ENCODE results near the gene HES6.

The HES6 gene

DNA sequence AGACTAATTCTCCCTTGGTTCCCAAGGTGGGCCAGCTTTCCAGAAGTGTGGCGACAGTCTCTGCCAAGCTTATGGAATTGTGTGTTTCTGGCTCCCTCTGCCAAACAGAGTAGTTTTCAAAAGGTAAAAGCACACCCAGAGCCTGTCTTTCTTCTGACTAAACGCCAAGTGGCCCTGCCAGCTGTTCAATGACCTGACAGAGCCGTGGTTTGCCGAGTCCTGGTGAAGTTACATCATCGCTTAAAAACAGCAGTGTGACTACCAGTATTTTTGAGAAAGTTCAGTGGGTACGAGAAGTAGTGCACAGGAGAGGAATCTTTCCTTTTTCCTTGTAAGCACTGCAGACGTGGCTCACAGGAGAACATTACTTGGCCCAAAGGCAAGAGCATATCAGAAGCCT, 46.7 kb upstream of the HES6 start:
- peak overlapping the region; percentile 78 for H3K4me3 ChIP-seq (ENCODE audit: low read depth, low read length)
- in situ Hi-C loops (cut with HindIII; ENCODE audit: low sequenced_read_pairs) = no loop called here
- peak; percentile 79 for DNase-seq (ENCODE audit: low read depth)
- TF ChIP-seq, protein P1, sequence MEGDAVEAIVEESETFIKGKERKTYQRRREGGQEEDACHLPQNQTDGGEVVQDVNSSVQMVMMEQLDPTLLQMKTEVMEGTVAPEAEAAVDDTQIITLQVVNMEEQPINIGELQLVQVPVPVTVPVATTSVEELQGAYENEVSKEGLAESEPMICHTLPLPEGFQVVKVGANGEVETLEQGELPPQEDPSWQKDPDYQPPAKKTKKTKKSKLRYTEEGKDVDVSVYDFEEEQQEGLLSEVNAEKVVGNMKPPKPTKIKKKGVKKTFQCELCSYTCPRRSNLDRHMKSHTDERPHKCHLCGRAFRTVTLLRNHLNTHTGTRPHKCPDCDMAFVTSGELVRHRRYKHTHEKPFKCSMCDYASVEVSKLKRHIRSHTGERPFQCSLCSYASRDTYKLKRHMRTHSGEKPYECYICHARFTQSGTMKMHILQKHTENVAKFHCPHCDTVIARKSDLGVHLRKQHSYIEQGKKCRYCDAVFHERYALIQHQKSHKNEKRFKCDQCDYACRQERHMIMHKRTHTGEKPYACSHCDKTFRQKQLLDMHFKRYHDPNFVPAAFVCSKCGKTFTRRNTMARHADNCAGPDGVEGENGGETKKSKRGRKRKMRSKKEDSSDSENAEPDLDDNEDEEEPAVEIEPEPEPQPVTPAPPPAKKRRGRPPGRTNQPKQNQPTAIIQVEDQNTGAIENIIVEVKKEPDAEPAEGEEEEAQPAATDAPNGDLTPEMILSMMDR (IDR thresholded peaks at IDR 0.05; ENCODE audit: low read depth, low read length, missing control alignments) = no peak

DNA sequence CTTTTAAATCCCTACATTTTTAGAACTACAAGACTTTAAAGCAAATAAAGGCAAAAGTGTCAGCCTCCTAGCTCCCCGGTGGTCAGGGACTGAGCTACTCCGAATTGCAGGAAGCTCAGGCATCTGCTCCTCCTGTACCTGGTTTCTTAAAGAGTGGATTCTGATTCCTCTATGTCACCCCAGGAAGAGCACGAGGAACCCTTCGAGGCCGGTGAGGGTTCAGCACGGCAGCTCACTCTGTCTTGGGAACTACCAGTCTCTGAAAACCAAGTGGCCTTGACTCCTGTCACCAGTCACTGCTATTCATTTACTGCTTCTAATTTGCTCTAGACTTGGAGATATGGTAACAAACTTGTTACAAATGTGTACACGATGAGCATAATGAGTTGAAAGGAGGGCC, 46.3 kb upstream of the HES6 start:
- in situ Hi-C loops (cut with HindIII; ENCODE audit: low sequenced_read_pairs) = no loop called here
- DNase-seq (ENCODE audit: low read depth) = no peak
- peak overlapping the region; percentile 9 for H3K4me3 ChIP-seq (ENCODE audit: low read depth, low read length)
- TF ChIP-seq, protein P1 (IDR thresholded peaks at IDR 0.05; ENCODE audit: low read depth, low read length, missing control alignments) = no peak

DNA sequence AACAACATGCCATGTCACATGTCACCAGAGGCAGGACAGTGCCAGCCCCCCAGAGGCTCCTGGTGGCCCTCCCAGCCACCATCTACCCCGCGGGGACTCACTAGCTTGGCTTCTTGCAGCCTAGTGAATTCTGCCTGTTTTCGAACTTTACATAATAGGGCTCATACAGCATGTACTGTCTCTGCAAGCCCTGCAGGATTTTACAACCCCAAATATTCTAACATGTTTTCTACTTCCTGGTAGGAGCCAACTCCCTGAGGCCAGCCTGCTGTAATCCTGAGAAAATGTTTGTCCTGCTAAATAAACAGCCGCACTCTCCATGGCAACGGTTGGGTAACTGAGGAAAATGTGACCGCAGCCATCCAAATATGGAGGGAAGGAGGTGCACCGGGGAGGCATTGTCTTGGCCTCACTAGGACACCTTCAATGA, 45.8 kb upstream of the HES6 start:
- in situ Hi-C loops (cut with HindIII; ENCODE audit: low sequenced_read_pairs) = no loop called here

GRCh38 chr2:238284802-238285515, 45.1 kb upstream of the HES6 start:
- in situ Hi-C loops (cut with HindIII; ENCODE audit: low sequenced_read_pairs) = no loop called here
- no peak overlapping the region for H3K4me3 ChIP-seq (ENCODE audit: low read depth, low read length)
- DNase-seq (ENCODE audit: low read depth) = no peak
- TF ChIP-seq, protein P1 (IDR thresholded peaks at IDR 0.05; ENCODE audit: low read depth, low read length, missing control alignments) = no peak

More for the DNA sequence above, 45.8 kb upstream of the HES6 start:
- H3K4me3 ChIP-seq (ENCODE audit: low read depth, low read length) = peak overlapping the region; percentile 9
- TF ChIP-seq, protein P1 (IDR thresholded peaks at IDR 0.05; ENCODE audit: low read depth, low read length, missing control alignments) = no peak
- DNase-seq (ENCODE audit: low read depth) = peak; percentile 92

DNA sequence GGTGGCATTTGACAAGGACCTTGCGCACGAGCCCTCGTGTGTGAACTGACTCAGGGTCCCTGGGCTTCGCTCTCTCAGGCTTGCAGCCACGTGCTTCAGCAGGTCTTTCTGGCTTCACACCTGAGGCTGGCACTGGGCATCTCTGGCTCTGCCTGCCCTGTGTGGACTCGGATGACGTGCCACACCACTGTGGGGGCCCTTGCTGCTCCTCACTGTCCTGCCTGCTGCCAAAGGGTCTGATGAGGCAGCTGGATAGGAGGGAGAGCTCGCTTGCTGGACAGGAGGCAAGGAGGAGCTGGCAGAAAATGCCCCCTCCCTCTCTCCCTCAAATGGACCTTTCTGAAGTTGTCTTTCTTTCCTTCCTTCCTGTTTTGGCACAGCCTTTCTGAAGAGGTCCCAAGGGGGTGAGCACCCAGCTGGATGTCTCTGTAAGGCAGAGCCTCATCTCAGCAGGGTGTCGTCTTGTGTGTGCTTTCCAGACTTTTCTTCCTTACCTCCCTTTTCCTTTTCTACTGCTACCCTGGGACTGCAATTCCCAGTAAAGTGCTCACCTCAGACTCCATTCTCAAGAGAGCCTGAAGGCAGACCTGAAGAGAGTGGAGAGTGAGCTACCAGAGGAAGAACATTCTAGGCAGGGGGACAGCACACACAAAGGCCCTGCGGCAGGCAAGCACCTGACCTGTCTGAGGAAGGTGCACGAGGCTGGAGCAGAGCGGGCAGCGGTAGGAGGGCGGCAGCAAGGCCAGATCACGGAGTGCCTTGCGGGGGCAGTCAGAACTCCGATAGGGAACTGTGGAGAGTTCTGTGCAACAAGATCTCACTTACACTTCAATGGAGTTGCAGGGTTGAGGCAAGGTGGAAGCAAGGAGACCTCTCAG, 43.3 kb upstream of the HES6 start:
- H3K4me3 ChIP-seq (ENCODE audit: low read depth, low read length) = no peak overlapping the region
- TF ChIP-seq, protein P1 (IDR thresholded peaks at IDR 0.05; ENCODE audit: low read depth, low read length, missing control alignments) = no peak
- no peak for DNase-seq (ENCODE audit: low read depth)
- in situ Hi-C loops (cut with HindIII; ENCODE audit: low sequenced_read_pairs) = no loop called here

- TF ChIP-seq, protein P1 (IDR thresholded peaks at IDR 0.05; ENCODE audit: low read depth, low read length, missing control alignments) = no peak
- DNase-seq (ENCODE audit: low read depth) = no peak
- H3K4me3 ChIP-seq (ENCODE audit: low read depth, low read length) = no peak overlapping the region
- in situ Hi-C loops (cut with HindIII; ENCODE audit: low sequenced_read_pairs) = no loop called here
Measured at GRCh38 chr2:238281826-238282480, 42.1 kb upstream of the HES6 start.
